ENCODE data around the gene EIF3J.
"Not testable (repeated sequence)": the region's sequence is repeated elsewhere in the genome, so short reads cannot be mapped to it uniquely, and the experiment has no call there.

Gene EIF3J, protein sequence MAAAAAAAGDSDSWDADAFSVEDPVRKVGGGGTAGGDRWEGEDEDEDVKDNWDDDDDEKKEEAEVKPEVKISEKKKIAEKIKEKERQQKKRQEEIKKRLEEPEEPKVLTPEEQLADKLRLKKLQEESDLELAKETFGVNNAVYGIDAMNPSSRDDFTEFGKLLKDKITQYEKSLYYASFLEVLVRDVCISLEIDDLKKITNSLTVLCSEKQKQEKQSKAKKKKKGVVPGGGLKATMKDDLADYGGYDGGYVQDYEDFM

DNA sequence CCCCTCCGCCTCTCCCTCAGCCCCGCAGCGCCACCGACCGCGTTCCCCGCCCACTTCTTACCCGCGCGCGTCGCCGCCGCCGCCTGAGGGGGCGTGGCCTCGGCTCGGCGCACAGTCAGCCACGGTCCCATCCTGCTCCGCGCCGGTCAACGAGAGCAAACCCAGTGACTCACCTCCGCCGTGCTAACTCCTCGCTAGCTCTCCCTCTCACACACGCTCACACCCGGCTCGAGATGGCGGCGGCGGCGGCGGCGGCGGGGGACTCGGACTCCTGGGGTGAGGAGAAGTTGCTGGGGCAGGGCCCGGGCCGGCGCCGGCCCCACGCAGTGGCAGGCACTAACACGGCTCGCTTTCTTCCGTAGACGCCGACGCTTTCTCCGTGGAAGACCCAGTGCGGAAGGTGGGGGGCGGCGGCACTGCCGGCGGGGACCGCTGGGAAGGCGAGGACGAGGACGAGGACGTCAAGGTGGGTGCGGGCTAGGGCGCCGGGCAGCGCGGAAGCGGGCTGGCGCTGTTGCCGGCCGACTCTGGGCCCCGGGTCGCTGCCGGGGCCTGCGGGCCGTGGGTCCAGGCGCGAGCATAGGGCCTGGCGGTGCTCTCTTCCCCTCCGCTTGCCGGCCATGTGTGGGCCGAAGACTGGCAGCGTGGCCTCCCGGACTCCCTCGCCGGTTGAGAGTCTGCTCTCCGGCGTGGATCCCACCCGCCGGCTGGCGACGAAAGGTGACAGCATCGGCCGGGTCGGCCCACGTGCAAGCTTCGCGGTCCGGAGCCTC is at the start of gene EIF3J:
EIF3J (plus strand) TSS at position 186 of the 773 bp plus-strand sequence; CDS start at position 234, 48 bp downstream.
- peak; percentile 95 for DNase-seq

DNA sequence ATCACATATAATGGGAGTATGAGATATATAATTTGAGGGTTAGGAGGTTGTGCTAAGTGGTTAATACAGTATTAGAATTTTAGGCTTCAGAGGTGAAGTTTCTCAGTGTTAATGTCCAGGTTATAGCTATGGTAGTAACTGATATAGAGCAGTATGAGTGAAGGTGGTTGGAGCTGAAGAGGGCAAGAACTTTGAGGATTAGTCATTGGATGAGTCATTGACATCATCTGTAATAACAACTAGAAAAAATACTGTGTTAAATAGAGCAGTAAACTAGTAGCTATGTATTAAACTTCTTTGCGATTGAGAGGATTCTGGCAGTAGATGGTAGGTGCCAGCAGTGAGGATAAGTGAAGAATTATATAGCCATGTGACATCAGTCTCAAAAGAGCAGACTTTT is 47.5 kb upstream of the EIF3J start:
- DNase-seq, result no peak

DNA sequence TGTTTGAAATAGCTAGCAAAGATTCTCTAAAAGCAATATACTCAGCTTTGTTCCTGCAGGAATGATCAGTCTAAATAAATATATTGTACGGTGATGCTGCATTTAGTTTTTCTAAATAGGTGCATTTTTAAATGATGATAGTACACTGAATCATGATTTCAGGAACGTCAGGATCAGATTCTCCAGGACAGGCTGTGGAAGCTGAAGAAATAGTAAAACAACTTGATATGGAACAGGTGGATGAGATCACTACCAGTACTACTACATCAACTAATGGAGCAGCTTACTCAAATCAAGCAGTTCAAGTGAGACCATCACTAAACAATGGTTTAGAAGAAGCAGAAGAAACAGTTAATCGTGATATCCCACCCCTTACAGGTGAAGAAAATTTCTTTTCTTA is 46.3 kb upstream of the EIF3J start:
- no peak for DNase-seq

DNA sequence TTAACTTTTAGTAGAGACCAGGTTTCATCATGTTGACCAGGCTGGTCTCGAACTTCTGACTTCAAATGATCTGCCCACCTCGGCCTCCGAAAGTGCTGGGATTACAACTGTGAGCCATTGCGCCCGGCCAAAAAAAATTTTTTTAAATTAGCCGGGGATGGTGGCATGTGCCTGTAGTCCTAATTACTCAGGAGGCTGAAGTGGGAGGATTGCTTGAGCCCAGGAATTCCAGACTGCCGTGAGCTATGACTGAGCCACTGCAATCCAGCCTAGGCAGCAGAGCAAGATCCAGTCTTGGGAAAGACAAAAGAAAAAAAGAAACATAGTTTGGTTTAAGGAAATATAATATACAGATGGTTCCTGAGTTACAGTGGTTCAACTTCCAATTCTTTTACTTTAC is 44.9 kb upstream of the EIF3J start:
- DNase-seq, result no peak

DNA sequence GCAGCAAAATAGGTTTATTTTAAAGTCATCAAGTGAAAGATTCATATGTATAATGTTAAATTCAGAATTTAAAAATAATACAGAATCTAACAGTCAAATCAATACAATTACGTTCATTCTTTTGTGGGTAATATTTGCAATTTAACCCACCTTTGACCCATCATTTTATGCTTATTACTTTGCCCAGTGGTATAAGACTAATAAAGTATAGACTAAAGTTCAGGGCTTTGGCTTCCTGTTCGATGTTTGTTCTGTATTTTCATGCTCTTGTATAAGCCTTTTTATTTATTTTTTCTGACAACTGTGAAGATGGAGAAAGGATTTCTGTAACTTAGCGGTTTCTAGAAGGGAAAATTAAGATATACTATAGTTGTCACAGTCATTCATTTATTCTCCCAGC is 44.3 kb upstream of the EIF3J start:
- DNase-seq, result no peak

DNA sequence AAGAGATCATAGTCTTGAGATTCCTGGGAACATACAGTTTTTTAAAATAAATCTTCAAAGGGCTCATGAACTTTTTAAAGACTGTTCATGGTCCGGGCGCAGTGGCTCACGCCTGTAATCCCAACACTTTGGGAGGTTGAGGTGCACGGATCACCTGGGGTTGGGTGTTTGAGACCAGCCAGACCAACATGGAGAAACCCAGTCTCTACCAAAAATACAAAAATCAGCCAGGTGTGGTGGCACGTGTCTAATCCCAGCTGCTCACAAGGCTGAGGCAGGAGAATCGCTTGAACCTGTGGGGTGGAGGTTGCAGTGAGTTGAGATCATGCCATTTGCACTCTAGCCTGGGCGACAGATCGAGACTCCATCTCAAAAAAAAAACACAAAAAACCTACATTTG is 41.4 kb upstream of the EIF3J start:
- no peak for DNase-seq

DNA sequence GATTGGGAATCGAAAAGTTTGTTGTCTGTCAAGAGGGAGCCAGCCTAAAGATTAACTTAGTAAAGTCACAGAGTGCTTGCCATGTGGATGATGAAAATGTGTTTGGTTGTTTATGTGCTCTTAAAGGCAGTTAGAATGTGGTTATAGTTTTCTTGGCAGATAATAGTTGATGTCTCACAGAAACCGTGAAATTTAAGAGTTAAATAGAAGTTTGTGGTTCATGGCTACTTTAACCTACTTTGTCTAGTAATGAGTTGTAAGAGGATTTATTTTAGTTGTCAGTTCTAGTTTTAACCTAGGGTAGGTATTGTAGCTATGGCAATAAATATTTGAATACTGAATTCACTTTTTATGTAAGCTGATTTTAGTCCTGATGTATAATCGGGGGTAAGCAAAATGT is 36.4 kb upstream of the EIF3J start:
- no peak for DNase-seq

DNA sequence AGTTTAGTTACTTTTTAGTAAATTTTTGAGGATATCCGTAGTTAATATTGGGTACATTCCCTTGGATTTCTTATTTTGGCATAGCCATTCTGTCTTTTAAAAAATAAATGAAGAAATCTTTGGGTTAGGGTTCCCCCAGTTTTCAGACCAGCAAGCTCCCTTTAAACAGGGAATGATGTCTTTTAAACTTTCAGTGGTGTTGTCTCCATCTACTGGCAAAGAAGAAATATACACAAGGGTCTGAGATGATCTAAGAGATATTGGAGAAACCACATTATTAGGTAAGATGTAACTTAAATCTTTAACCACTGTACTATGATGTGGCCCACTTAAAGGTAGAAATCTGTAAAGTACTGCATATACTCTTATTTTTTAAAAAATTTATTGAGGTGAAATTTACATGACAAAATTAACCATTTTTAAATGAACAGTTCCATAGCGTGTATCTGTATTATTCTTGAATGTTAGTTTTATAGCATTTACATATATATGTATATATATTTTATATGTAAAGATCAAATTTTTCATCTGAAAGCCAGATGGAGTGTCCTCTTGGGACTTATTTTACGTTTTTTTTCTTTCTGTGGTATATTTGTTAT is 35.1 kb upstream of the EIF3J start:
- no peak for DNase-seq

DNA sequence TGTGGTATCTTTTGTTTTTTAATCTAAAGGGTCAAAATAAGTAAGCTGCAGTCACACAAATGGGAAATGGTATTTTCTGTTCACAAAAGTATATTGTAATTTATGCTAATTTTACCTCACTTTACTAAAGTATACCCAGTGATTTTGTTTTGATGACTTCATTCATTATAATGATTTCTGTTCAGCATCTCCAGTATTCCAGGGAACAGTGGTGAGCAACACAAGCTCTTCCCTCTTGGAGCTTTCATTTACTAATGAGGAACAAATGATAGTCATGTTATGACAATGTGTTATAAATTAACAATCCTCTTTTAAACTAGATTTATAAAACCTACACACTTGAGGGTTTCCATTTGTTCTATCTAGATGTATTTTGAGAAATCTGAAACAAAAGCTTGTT is 20.5 kb upstream of the EIF3J start:
- DNase-seq, result no peak

DNA sequence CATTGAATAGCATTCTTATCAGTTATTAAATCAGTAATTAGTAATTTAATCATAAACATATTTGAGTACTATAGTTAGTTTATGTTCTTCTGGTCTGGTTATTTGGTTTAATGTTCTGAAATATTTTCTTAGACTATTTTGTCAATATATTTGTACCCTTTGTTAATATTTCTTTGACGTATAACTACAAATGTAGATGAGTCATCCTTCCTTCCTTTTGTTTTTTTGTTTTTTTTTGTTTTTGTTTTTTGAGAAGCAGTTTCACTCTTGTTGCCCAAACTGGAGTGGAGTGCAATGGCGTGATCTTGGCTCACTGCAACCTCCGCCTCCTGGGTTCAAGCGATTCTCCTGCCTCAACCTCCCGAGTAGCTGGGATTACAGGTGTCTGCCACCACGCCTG is 17.4 kb upstream of the EIF3J start:
- no peak for DNase-seq

DNA sequence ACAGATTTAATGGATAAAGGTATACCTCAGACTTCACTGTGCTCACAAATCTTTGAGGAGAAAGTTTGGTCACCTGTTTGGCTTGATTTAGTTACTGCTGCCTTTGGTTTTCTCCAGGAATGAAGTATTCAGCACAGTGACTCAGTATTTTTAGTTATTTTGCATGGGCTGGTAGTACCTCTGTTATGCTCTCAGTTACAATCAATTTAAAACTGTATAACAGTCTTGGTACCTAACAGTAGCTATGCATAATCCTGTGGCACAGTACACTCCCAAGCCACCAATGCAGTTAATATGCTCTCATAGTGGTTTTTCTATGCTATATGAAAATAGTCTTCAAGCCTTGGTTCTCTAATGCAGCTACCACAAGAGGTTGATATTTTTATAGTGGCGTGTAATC is 11.9 kb upstream of the EIF3J start:
- DNase-seq, result no peak

DNA sequence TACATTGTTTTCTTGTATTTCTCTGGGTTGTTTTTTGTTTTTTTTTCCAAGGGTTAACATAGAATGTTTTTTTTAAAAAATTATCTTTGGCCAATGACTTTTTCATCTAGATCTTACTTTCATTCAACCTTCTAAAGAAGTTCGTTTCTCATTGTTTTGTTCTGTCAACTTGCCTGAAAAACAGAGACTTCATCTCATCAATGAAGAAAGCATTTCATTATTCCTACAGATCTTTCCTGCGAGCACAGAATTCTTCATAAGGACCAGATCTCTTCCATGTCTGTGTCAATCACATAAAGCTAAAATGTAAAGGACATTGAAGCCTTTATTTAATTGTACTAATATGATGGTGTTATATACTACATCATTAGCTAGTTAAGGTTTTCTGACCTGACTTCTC is 9.7 kb upstream of the EIF3J start:
- DNase-seq, result no peak

DNA sequence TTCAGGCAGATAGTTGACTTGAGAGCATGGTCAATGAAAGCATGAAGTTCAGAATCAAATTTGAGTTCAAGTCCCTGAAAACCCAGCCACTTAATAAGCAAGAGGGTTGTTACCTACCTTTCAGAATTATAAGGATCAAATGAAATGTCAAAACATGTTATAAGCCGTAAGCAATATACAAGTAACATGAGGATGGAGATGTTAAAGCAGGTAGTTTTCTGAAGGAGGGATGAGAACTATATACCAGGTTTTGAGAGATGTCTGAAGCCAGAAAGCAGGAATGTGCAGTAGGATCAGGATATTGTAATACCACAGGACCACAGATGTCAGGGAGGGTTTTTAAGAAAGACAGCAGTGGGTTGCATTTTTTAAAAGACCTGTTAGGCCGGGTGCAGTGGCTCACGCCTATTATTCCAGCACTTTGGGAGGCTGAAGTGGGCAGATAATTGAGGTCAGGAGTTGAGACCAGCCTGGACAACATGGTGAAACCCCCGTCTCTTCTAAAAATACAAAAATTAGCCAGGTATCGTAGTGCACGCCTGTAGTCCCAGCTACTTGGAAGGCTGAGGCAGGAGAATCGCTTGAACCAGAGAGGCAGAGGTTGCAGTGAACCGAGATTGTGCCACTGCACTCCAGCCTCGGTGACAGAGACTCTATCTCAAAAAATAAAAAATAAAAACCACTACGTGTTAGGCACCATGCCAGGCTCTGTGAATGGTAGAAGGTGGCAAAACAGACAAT is 6.9 kb upstream of the EIF3J start:
- no peak for DNase-seq

DNA sequence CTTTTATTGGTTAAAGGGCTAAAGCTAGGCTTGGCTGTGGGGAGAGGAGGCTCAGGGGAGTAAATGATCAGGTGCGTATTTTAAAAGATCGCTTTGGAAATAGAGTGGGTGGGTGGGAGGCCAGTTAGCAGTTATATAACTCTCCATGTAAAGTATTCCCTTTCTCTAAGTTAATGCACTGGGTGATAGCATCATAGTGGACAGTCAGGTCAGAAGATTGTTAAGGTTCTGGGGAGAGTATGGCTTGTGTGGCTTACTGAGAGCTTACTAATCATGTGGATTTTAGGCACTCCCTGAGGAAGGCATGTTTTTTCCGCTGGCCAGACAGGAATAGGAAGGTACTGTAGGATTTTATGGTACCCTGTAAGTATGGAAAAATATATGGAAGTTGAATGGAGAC is 6.3 kb upstream of the EIF3J start:
- DNase-seq, result no peak

DNA sequence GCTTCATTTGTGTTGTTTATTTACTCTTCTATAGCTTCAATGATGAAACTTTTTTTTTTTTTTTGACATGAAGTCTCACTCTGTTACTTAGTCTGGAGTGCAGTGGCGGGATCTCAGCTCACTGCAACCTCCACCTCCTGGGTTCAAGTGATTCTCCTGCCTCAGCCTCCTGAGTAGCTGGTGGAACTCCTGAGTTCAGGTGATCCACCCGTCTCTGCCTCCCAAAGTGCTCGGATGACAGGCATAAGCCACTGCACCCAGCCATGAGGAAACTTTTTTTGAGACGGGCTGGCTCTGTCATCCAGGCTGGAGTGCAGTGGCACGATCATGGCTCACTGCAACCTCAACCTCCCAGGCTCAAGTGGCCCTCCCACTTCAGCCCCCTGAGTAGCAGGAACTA is 4.7 kb upstream of the EIF3J start:
- DNase-seq, result not testable (repeated sequence)

DNA sequence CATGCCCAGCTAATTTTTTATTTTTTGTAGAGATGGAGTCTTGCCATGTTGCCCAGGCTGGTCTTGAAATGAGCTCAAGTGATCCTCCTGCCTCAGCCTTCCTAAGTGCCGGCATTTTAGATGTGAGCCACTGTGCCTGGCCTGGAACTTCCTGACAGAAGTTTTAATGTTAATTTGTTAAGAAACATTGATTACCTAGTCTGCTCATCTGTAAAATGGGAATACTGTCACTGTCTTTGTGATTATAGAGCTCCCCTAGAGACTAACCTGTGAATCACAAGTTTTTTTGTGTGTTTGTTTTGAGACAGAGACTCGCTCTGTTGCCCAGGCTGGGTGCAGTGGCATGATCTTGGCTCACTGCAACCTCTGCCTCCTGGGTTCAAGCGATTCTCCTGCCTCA is 4.3 kb upstream of the EIF3J start:
- no peak for DNase-seq

DNA sequence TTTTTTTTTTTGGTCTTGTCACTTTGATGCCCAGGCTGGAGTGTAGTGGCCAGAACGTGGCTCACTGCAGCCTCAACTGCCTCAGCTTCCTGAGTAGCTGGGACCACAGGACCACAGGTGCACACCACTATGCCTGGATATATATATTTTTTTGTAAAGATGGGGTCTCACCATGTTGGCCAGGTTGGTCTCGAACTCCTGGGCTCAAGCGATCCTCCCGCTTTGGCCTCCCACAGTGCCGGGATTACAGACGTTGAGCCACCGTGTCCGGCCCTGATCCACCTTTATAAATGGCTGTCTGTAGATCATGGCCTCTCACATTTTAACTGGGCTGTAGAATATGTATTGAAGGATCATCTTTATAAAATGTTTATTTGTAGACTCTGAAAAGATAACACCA is 1.9 kb upstream of the EIF3J start:
- no peak for DNase-seq

DNA sequence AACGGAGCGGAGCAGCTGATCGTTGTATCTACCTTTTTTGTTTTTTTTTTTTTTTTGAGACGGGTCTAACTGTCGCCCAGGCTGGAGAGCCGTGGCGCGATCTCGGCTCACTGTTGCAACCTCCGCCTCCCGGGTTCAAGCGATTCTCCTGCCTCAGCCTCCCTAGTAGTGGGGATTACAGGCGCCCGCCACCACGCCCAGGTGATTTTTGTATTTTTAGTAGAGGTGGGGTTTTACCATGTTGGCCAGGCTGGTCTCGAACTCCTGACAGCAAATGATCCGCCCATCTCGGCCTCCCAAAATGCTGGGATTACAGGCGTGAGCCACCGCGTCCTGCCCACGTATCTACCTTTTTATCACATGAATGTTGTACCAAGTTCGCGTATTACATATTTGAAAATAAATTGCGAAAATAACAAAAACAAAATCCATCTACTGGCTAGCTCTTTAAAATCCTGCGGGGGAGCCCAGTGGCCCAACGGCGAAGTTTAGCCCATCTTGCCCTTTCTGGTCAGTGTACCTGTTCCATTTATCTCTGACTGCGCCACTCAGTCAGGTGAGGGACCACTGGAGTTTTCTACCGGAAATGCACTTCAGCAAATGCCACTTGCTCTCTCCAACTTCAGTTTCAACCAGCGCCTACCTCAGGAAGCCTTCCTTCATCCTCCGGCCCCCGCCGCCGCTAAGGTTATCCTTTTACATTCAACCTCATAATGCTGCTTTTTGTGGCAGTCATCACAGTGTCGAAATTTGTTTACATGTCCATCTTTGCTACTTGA is 1.2 kb upstream of the EIF3J start:
- DNase-seq, result peak; percentile 75

DNA sequence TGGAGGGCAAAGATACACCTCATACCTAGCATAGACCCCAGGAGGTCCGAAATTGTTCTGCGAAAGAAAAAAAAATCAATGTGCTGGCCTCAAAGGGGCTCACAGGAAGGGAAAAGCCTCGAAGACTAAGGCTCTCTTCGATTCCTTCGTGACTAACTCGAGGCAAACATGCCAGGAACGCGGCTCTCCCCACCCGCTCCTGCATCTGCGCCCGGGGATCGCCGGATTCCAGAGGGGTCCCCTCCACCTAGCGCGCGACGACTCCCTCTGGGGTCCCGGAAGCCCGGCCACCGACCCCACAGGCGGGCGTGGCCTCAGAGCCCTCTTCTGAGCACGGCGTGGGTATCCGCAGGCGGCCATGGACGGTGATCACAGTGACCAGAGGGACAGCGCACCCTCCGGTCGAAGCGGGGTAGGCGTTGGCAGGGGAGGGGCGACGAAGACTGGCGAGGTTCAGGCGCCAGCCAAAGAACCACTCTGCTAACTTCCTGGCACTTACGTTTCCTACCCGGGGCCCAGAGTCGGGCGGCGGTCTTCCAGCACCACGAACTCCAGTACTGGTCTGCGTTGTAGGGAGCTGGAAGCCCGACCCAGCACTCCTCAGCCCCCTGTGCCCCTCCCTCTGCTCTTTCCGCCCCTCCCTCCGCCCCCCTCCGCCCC is 515 bp upstream of the EIF3J start:
- DNase-seq, result no peak

DNA sequence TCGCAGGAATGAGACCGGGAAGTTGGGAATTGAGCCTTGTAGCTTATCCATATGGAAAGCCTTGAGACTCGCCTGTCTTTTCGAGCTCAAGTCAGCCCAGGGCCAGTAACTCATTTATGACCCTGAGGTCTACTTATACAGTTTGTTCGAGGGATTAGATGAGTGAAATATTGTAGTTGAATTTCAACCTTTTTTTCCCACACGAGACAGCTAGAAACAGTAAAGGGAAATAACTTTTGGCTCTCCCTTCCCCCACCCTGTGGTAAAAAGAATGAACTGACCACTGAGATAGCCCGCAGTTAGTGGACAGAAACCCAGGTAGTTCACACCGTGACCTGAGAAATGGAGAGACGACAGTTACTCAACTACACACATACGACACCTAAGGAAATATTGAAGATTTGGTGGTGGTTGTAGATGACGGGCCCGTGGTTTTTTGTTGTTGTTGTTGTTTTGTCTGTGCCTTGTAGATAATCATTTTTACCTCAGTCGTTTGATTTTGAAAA is 841 bp downstream of the EIF3J start:
- no peak for DNase-seq

DNA sequence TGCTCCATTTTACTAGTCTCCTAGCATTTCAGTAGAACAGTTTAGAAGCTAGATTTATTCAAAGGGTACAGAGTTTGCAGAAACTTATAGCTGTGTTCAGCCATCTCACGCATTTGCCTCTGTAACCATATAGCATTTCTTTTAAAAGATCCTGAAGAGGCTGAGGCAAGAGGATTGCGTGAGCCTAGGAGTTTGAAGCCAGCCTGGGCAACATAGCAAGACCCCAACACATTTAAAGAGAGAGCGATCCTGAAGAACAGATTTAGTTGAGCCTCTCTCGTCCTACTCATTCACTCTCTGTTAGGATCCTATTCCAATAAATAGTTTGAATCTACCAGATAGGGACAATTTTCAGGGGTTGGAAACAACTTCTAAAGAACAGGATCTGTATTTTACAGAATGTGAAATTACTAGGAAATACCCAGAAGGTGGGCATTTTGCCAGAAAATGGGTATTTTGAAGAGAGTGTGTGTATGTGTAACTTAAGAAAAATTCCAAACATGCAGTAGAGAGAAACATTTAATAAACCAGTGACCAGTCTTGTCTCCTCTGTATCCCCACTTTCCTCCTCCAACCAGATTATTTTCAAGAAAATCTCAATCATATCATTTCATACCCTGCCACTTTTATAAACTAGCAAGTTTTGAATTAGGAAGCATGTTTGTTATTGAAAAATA is 4.5 kb downstream of the EIF3J start:
- no peak for DNase-seq
